Stomach (tissue), 9 donors: ENCODE measurements around the gene ABCB8. TPM values are rescaled to one million over a fixed set of nuclear protein-coding genes. Genes with fewer than 3 reads are reported as not detected.

ENCODE experiments used
- DNase-seq, 2 donors: peaks; one replicate each; pipeline versions ENCODE4 v3.0.0 to v3.0.0-alpha.2; 2013 to 2019
- H3K27ac ChIP-seq, 5 donors: fragments of 200-600 bp in 4 of 5; sonication (generic) in 4 of 5; one replicate each; pipeline ENCODE4 v1.5.1; 2013 to 2019; ENCODE audit warnings: mild to moderate bottlenecking in 1 of 5, moderate library complexity in 1 of 5
- H3K27me3 ChIP-seq, 3 donors: fragments of 200-600 bp; sonication (generic); one replicate each; pipeline ENCODE4 v1.5.1; 2017 to 2019; ENCODE audit warnings: mixed run types in 1 of 3
- H3K36me3 ChIP-seq, 4 donors: fragments of 200-600 bp; sonication (generic); 1 replicate in 3 of 4; 2 replicates in 1 of 4; pipeline ENCODE4 v1.5.1; 2016 to 2019
- H3K4me1 ChIP-seq, 4 donors: fragments of 200-600 bp; sonication (generic); one replicate each; pipeline ENCODE4 v1.5.1; 2016 to 2019
- H3K4me3 ChIP-seq, 4 donors: fragments of 200-600 bp; sonication (generic) in 3 of 4; one replicate each; pipeline ENCODE4 v1.5.1; 2016 to 2019; ENCODE audit warnings: mild to moderate bottlenecking in 1 of 4
- H3K9me3 ChIP-seq, 4 donors: fragments of 200-600 bp; sonication (generic); one replicate each; pipeline ENCODE4 v1.5.1; 2016 to 2019
- EP300 ChIP-seq: sonication (generic); formaldehyde crosslinking; IDR thresholded peaks from one replicate; pipeline ENCODE4 v1.6.1; 2017; ENCODE audit warnings: antibody characterized with exemption
- POLR2A ChIP-seq, 4 donors: fragments of 450-650 bp; IDR thresholded peaks; one replicate each; pipeline ENCODE4 v1.6.1; 2016; ENCODE audit warnings: antibody characterized with exemption in 4 of 4, control low read depth in 2 of 4, mild to moderate bottlenecking in 1 of 4, moderate library complexity in 1 of 4
- POLR2AphosphoS5 ChIP-seq, 3 donors: sonication (generic); formaldehyde crosslinking; IDR thresholded peaks; one replicate each; pipeline ENCODE4 v1.6.1; 2016; ENCODE audit warnings: antibody characterized with exemption in 3 of 3
- WGBS, 5 donors: extraction: QIAGEN DNeasy Blood & Tissue Kit in 3 of 5; methylation state at CpG; one replicate each; pipeline versions ENCODE4 v1.1.5 to v1.1.7; 2013 to 2018; 5-methylcytosine and 5-hydroxymethylcytosine counted together
- intact Hi-C: fragments of 100-400 bp; cut with DNase I; formaldehyde crosslinking; loops from one replicate; pipeline ENCODE4 v1.15.1; 2023; ENCODE audit warnings: low total_unique reads
- polyA plus RNA-seq, 3 donors: library from polyadenylated mRNA; stranded (reverse); fragments of 200-250 nt; gene quantifications; one replicate each; pipeline ENCODE4 v1.2.3, GENCODE V29; 2013
- total RNA-seq, 5 donors: library from RNA; depleted of rRNA; stranded (reverse); fragments of >200 nt; gene quantifications; one replicate each; pipeline versions ENCODE4 v1.1.0 to v1.2.3, GENCODE V29; 2014 to 2016
- TF ChIP-seq, protein P1 (sequence below), 7 experiments: fragments of 450-650 bp in 4 of 7; fragments of 200-600 bp in 3 of 7; sonication (generic) in 3 of 7; IDR thresholded peaks; one replicate each; pipeline ENCODE4 v1.5.1; 2016 to 2019; ENCODE audit warnings: antibody characterized with exemption in 7 of 7, control low read depth in 2 of 7, mild to moderate bottlenecking in 1 of 7
- donor health status: healthy with polysubstance abuse.
- donor health status: Bipolar disorder and iron deficiency.
- donor health status: healthy.

Gene ABCB8
- total and polyA plus RNA-seq, 8 donors = 9.5 to 57.2 (median 19.4) TPM

GRCh38 chr7:151008511-151009323, 19.5 kb upstream of the ABCB8 start:
- H3K9me3 ChIP-seq = no peaks in the 10 kb centered on the region
- H3K36me3 ChIP-seq = no peaks in the 10 kb centered on the region
- peaks cover 9 to 60% (median 44%) of the 10 kb centered on the region in 4 donors for H3K4me1 ChIP-seq
- WGBS, 5 donors = 48 to 60% (median 51%) methylated on average over 25 to 40 of the region's 40 CpGs
- H3K4me3 ChIP-seq = peak overlapping the region; percentile 2 to 28 (median 15)
- peaks cover 0 to 61% (median 15%) of the 10 kb centered on the region in 3 donors for H3K27me3 ChIP-seq
- H3K27ac ChIP-seq = peak overlapping the region in 3 of 5 donors; percentile 23 to 56 (median 35)
- intact Hi-C loops = no loop called here
- no peak for TF ChIP-seq EP300
- peak in 1 of 3 donors; percentile 5 for TF ChIP-seq POLR2AphosphoS5 (IDR thresholded peaks at IDR 0.05)
- no peak for TF ChIP-seq POLR2A (IDR thresholded peaks at IDR 0.05)
- TF ChIP-seq, protein P1, sequence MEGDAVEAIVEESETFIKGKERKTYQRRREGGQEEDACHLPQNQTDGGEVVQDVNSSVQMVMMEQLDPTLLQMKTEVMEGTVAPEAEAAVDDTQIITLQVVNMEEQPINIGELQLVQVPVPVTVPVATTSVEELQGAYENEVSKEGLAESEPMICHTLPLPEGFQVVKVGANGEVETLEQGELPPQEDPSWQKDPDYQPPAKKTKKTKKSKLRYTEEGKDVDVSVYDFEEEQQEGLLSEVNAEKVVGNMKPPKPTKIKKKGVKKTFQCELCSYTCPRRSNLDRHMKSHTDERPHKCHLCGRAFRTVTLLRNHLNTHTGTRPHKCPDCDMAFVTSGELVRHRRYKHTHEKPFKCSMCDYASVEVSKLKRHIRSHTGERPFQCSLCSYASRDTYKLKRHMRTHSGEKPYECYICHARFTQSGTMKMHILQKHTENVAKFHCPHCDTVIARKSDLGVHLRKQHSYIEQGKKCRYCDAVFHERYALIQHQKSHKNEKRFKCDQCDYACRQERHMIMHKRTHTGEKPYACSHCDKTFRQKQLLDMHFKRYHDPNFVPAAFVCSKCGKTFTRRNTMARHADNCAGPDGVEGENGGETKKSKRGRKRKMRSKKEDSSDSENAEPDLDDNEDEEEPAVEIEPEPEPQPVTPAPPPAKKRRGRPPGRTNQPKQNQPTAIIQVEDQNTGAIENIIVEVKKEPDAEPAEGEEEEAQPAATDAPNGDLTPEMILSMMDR (IDR thresholded peaks at IDR 0.05) = peak in 4 of 7 experiments; percentile 46 to 72 (median 58)
- peak in 1 of 2 donors; percentile 83 for DNase-seq

DNA sequence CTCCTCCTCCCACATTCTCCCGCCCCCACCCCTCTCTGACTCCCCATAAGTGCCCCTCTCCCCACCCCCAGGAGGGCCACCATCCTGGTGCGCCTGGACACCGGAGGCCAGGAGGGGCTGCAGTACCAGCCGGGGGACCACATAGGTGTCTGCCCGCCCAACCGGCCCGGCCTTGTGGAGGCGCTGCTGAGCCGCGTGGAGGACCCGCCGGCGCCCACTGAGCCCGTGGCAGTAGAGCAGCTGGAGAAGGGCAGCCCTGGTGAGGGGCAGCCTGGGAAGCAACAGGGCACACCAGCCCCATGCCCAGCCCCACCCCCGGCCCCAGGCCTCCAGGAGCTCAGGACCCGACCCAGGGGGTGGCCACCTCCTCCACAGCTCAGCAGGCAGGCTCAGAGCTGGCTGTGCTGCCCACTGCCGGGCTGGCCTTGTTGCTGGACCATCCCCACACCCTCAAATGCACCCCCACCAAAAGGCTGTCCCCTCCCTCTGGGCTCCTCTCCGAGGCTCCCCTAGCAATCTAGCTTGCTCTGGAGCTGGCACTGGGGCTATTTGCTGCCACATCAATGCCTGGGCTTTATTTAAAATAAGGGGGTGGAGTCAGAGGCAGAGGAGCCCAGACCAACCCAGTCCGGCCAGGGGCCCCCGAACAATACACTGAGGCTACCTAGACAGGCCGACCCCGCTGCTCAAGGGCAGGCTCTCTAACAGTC, 18.8 kb upstream of the ABCB8 start:
- Histone ChIP-seq H3K36me3 (no peaks in the 10 kb centered on the region), H3K4me3 (no peak overlapping the region), H3K9me3 (no peaks in the 10 kb centered on the region), H3K4me1 (peaks cover 14 to 64% (median 48%) of the 10 kb centered on the region in 4 donors), H3K27ac (no peak overlapping the region), H3K27me3 (peaks cover 0 to 68% (median 21%) of the 10 kb centered on the region in 3 donors)
- WGBS, 5 donors = 36 to 76% (median 62%) methylated on average over 7 to 22 of the region's 22 CpGs
- DNase-seq = no peak
- intact Hi-C loops = no loop called here
- TF ChIP-seq, protein P1 (IDR thresholded peaks at IDR 0.05) = no peak
- TF ChIP-seq EP300 (no peak), POLR2AphosphoS5 (IDR thresholded peaks at IDR 0.05) (no peak), POLR2A (IDR thresholded peaks at IDR 0.05) (no peak)

- Histone ChIP-seq H3K27ac (no peak overlapping the region), H3K9me3 (no peaks in the 10 kb centered on the region), H3K36me3 (no peaks in the 10 kb centered on the region), H3K4me3 (no peak overlapping the region), H3K27me3 (peaks cover 0 to 73% (median 21%) of the 10 kb centered on the region in 3 donors), H3K4me1 (peaks cover 14 to 64% (median 48%) of the 10 kb centered on the region in 4 donors)
- no peak for DNase-seq
- intact Hi-C loops = no loop called here
- TF ChIP-seq POLR2AphosphoS5 (IDR thresholded peaks at IDR 0.05) (no peak), EP300 (no peak), POLR2A (IDR thresholded peaks at IDR 0.05) (no peak)
- TF ChIP-seq, protein P1 (IDR thresholded peaks at IDR 0.05) = no peak
- WGBS, 5 donors = 27 to 45% (median 32%) methylated on average over 7 of the region's 7 CpGs
These were observed 18.3 kb upstream of the ABCB8 start for GRCh38 chr7:151010037-151010306.

- peak in 1 of 2 donors; percentile 83 for DNase-seq
- 28 to 40% (median 30%) methylated on average over 12 to 18 of the region's 18 CpGs for WGBS, 5 donors
- Histone ChIP-seq H3K9me3 (no peaks in the 10 kb centered on the region), H3K36me3 (no peaks in the 10 kb centered on the region), H3K27me3 (peaks cover 0 to 79% (median 21%) of the 10 kb centered on the region in 3 donors), H3K4me1 (peaks cover 14 to 64% (median 48%) of the 10 kb centered on the region in 4 donors), H3K27ac (peak overlapping the region in 1 of 5 donors; percentile 10), H3K4me3 (no peak overlapping the region)
- no peak for TF ChIP-seq EP300
- no peak for TF ChIP-seq POLR2A (IDR thresholded peaks at IDR 0.05)
- TF ChIP-seq POLR2AphosphoS5 (IDR thresholded peaks at IDR 0.05) = no peak
- TF ChIP-seq, protein P1 (IDR thresholded peaks at IDR 0.05) = no peak
- intact Hi-C loops = no loop called here
These were observed 17.7 kb upstream of the ABCB8 start for GRCh38 chr7:151010307-151011096.
